MM.1S (cell line): ENCODE data around the gene MCM3.

ENCODE experiments used
- DNase-seq: peaks from one replicate; pipeline ENCODE4 v3.0.0-alpha.2; 2015
- H2AFZ ChIP-seq: fragments of 300-600 bp; sonication (generic); 2 replicates; pipeline ENCODE4 v1.6.0; 2016; ENCODE audit warnings: antibody characterized with exemption, low read length
- H3F3A ChIP-seq: fragments of 300-600 bp; sonication (generic); 2 replicates; pipeline ENCODE4 v1.6.1; 2016; ENCODE audit warnings: mild to moderate bottlenecking, antibody characterized with exemption, low read length, moderate library complexity, mixed read lengths; ENCODE audit not compliant: insufficient read depth
- H3K27ac ChIP-seq: fragments of 300-600 bp; sonication (generic); 2 replicates; pipeline ENCODE4 v1.5.1; 2016; ENCODE audit warnings: mild to moderate bottlenecking, low read length
- H3K27me3 ChIP-seq: fragments of 300-600 bp; sonication (generic); replicated peaks from 2 replicates; pipeline ENCODE4 v1.6.0; 2016; ENCODE audit warnings: low read length; ENCODE audit not compliant: insufficient read depth
- H3K36me3 ChIP-seq: fragments of 300-600 bp; sonication (generic); replicated peaks from 2 replicates; pipeline ENCODE4 v1.6.1; 2016; ENCODE audit warnings: mild to moderate bottlenecking, low read length, mixed read lengths; ENCODE audit not compliant: insufficient read depth
- H3K4me1 ChIP-seq: fragments of 300-600 bp; sonication (generic); 2 replicates; pipeline ENCODE4 v1.6.1; 2016; ENCODE audit warnings: low read length, mixed read lengths
- H3K4me2 ChIP-seq: fragments of 300-600 bp; sonication (generic); 2 replicates; pipeline ENCODE4 v1.6.0; 2016; ENCODE audit warnings: low read depth, low read length
- H3K4me3 ChIP-seq: fragments of 300-600 bp; sonication (generic); 2 replicates; pipeline ENCODE4 v1.5.1; 2016; ENCODE audit warnings: low read length, mixed read lengths
- H3K79me2 ChIP-seq: fragments of 300-600 bp; sonication (generic); 2 replicates; pipeline ENCODE4 v1.6.1; 2016; ENCODE audit warnings: mixed run types, low read length, mixed read lengths
- H3K9ac ChIP-seq: fragments of 300-600 bp; sonication (generic); 2 replicates; pipeline ENCODE4 v1.6.1; 2016; ENCODE audit warnings: low read length, mixed read lengths
- H3K9me2 ChIP-seq: fragments of 300-600 bp; sonication (generic); replicated peaks from 2 replicates; pipeline ENCODE4 v1.6.1; 2016; ENCODE audit warnings: mild to moderate bottlenecking, low read length, mixed read lengths; ENCODE audit not compliant: insufficient read depth
- H3K9me3 ChIP-seq: fragments of 300-600 bp; sonication (generic); replicated peaks from 2 replicates; pipeline ENCODE4 v1.6.1; 2016; ENCODE audit warnings: mild to moderate bottlenecking, low read length, mixed read lengths; ENCODE audit not compliant: insufficient read depth
- H4K20me1 ChIP-seq: fragments of 300-600 bp; sonication (generic); 2 replicates; pipeline ENCODE4 v1.6.1; 2016; ENCODE audit warnings: mild to moderate bottlenecking, low read length, moderate library complexity, mixed read lengths; ENCODE audit not compliant: insufficient read depth
- EZH2 ChIP-seq: fragments of 300-600 bp; sonication (generic); optimal IDR thresholded peaks from 2 replicates; pipeline ENCODE3; 2017; ENCODE audit warnings: low read depth, mild to moderate bottlenecking, antibody characterized with exemption, low read length, mixed read lengths
- EZH2phosphoT487 ChIP-seq: fragments of 300-600 bp; sonication (generic); IDR thresholded peaks from 2 replicates; pipeline ENCODE4 v1.6.1; 2018; ENCODE audit warnings: antibody characterized with exemption, low read length
- TF ChIP-seq, protein P1 (sequence below): fragments of 300-600 bp; sonication (generic); IDR thresholded peaks from 2 replicates; pipeline ENCODE4 v1.5.1; 2016; ENCODE audit warnings: antibody characterized with exemption, low read length, mixed read lengths

MCM3 gene

DNA sequence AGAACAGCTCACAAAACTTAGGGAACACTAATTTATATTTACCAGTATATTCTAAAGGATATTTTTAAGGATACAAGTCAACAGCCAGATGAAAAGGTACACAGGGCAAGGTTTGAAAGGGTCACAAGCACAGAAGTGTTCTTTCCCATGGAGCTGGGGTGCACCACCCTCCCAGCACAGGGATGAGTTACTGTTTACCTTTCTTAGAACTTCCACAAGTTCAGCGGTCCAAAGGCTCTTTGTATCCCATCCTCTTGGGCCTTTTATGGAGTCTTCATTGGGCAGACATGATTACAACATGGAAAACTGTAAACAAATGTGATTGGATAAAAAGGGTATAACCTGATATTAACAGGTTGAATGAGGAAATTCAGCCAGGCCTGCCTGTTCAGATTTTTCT lies 39.1 kb downstream of the MCM3 start:
- no peaks in the 10 kb centered on the region for H3F3A ChIP-seq
- H3K27ac ChIP-seq, result no peak overlapping the region
- no peaks in the 10 kb centered on the region for H3K9me2 ChIP-seq
- DNase-seq, result no peak
- H3K4me3 ChIP-seq, result no peak overlapping the region
- H3K4me2 ChIP-seq, result no peak overlapping the region
- no peaks in the 10 kb centered on the region for H3K27me3 ChIP-seq
- no peak overlapping the region for H2AFZ ChIP-seq
- H3K9me3 ChIP-seq, result no peaks in the 10 kb centered on the region
- H4K20me1 ChIP-seq, result no peaks in the 10 kb centered on the region
- TF ChIP-seq EZH2, result no peak
- TF ChIP-seq, protein P1, sequence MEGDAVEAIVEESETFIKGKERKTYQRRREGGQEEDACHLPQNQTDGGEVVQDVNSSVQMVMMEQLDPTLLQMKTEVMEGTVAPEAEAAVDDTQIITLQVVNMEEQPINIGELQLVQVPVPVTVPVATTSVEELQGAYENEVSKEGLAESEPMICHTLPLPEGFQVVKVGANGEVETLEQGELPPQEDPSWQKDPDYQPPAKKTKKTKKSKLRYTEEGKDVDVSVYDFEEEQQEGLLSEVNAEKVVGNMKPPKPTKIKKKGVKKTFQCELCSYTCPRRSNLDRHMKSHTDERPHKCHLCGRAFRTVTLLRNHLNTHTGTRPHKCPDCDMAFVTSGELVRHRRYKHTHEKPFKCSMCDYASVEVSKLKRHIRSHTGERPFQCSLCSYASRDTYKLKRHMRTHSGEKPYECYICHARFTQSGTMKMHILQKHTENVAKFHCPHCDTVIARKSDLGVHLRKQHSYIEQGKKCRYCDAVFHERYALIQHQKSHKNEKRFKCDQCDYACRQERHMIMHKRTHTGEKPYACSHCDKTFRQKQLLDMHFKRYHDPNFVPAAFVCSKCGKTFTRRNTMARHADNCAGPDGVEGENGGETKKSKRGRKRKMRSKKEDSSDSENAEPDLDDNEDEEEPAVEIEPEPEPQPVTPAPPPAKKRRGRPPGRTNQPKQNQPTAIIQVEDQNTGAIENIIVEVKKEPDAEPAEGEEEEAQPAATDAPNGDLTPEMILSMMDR, result no peak
- TF ChIP-seq EZH2phosphoT487, result no peak
- H3K4me1 ChIP-seq, result no peaks in the 10 kb centered on the region
- H3K36me3 ChIP-seq, result no peaks in the 10 kb centered on the region
- no peak overlapping the region for H3K9ac ChIP-seq
- no peaks in the 10 kb centered on the region for H3K79me2 ChIP-seq

DNA sequence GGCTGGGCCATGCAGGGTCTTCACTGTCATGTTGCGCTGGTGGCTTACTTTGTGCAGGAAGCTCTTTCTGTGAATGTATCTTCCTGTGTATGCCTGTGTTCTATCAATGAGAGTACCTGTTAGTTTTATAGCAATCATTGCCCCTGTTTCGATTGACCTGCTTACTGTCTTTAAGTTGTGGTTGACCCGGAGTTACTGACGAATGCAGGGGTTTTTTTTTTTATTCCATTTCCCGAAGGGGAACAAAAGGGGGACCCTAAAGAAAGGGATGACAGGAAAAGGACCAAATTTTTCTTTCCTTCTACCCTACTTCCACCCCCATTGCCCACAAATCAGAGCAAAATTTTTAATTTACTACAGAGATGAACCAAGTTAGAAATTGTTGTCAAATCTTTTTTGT lies 40.1 kb downstream of the MCM3 start, which contains the start of gene IL17F:
TSS of gene IL17F (minus strand) at position 101 of the 400 bp plus-strand sequence. CDS start at position 30, 71 bp downstream.
- Histone ChIP-seq H3K9me3 (no peaks in the 10 kb centered on the region), H3K36me3 (no peaks in the 10 kb centered on the region), H3K4me2 (no peak within 1 kb of the TSS), H3K9me2 (no peaks in the 10 kb centered on the region), H3K27ac (no peak within 1 kb of the TSS), H4K20me1 (no peaks in the 10 kb centered on the region), H3K27me3 (no peaks in the 10 kb centered on the region), H3F3A (no peaks in the 10 kb centered on the region), H3K4me3 (no peak within 1 kb of the TSS), H3K79me2 (no peaks in the 10 kb centered on the region), H3K9ac (no peak within 1 kb of the TSS), H3K4me1 (no peaks in the 10 kb centered on the region), H2AFZ (no peak within 1 kb of the TSS)
- DNase-seq, result no peak
- TF ChIP-seq EZH2phosphoT487, result no peak

DNA sequence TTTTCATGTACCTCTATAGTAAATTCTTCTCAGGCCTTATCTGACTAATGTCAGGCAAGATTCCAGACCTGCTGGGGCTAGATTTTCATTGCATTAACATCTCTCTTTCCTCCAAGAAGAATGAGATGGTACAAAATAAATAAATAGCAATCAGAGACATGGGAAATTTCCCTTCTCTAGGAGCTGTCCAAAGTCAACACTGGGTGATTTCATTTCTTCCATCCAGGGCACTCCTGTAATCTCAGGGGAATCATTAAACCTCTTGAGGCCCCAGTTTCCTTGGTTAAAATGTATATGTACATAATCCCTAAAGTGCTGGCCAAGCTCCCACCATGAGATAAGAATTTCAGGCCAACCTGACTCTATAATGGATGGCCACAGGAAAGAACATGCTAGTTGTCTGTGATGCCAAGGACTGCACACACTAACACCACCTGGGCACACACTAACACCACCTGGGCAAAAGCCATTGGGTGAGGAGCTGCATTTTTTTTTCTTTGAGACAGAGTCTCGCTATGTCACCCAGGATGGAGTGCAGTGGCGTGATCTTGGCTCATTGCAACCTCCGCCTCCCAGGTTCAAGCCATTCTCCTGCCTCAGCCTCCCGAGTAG lies 41.2 kb downstream of the MCM3 start:
- Histone ChIP-seq H3K27ac (no peak overlapping the region), H3K36me3 (no peaks in the 10 kb centered on the region), H3K9me2 (no peaks in the 10 kb centered on the region), H3K27me3 (no peaks in the 10 kb centered on the region), H3K9me3 (no peaks in the 10 kb centered on the region), H3K79me2 (no peaks in the 10 kb centered on the region), H3K4me3 (no peak overlapping the region), H3K4me1 (no peaks in the 10 kb centered on the region), H4K20me1 (no peaks in the 10 kb centered on the region), H3F3A (no peaks in the 10 kb centered on the region), H2AFZ (no peak overlapping the region), H3K4me2 (no peak overlapping the region), H3K9ac (no peak overlapping the region)
- TF ChIP-seq EZH2 (no peak), EZH2phosphoT487 (no peak)
- TF ChIP-seq, protein P1, result no peak
- DNase-seq, result no peak

DNA sequence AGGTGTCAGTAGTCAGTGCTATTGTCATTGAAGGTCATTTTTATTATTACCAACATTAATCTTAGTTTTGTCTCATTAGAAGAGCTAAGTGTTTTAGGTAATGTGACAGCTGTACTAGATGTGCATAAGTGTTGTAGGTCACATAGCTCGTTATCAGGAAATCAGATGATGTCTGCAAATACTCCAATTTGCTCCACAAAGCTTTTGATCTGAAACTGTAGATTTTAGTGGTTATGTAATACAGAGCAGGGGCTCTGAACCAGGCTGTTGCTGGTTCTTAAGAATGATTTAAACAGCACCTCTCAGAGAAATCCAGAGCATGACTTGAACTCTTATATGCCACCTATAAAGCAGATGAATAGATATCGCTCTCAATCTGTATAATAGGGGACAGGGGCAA lies 42.7 kb downstream of the MCM3 start:
- Histone ChIP-seq H4K20me1 (no peaks in the 10 kb centered on the region), H3K36me3 (no peaks in the 10 kb centered on the region), H3K4me3 (no peak overlapping the region), H3K4me2 (no peak overlapping the region), H3F3A (no peaks in the 10 kb centered on the region), H3K27me3 (no peaks in the 10 kb centered on the region), H3K9me3 (no peaks in the 10 kb centered on the region), H3K9ac (no peak overlapping the region), H3K4me1 (no peaks in the 10 kb centered on the region), H3K27ac (no peak overlapping the region), H3K9me2 (no peaks in the 10 kb centered on the region), H2AFZ (no peak overlapping the region), H3K79me2 (no peaks in the 10 kb centered on the region)
- TF ChIP-seq, protein P1, result no peak
- no peak for TF ChIP-seq EZH2
- no peak for TF ChIP-seq EZH2phosphoT487
- DNase-seq, result no peak
